Muscle layer of colon (tissue), 2 donors: ENCODE results near the gene HDAC9.

ENCODE experiments used
- H3K27ac ChIP-seq: one replicate; pipeline ENCODE4 v1.7.0; 2013; ENCODE audit warnings: low read depth, mild to moderate bottlenecking, low read length, moderate library complexity
- H3K27me3 ChIP-seq, 2 donors: one replicate each; pipeline ENCODE4 v1.7.0; 2013; ENCODE audit warnings: low read length in 2 of 2, mild to moderate bottlenecking in 2 of 2; ENCODE audit not compliant: insufficient read depth in 2 of 2, control insufficient read depth in 1 of 2
- H3K36me3 ChIP-seq: one replicate; pipeline ENCODE4 v1.7.0; 2013; ENCODE audit warnings: mild to moderate bottlenecking, low read length; ENCODE audit not compliant: insufficient read depth
- H3K4me1 ChIP-seq: one replicate; pipeline ENCODE4 v1.7.0; 2013; ENCODE audit warnings: mild to moderate bottlenecking, low read length; ENCODE audit not compliant: insufficient read depth
- H3K4me3 ChIP-seq, 2 donors: one replicate each; pipeline ENCODE4 v1.7.0; 2013; ENCODE audit warnings: low read length in 2 of 2, low read depth in 1 of 2, mild to moderate bottlenecking in 1 of 2, moderate library complexity in 1 of 2
- H3K9ac ChIP-seq: one replicate; pipeline ENCODE4 v1.7.0; 2013; ENCODE audit warnings: low read length
- H3K9me3 ChIP-seq: one replicate; pipeline ENCODE4 v1.7.0; 2013; ENCODE audit warnings: mild to moderate bottlenecking, low read length
- donor health status: abdominal sarcoma.
- donor health status: Adenocarcinoma of cecum.

Gene HDAC9

GRCh38 chr7:18866359-18867036, 370.9 kb downstream of the HDAC9 start:
- no peak overlapping the region for H3K9ac ChIP-seq
- H3K9me3 ChIP-seq, result no peaks in the 10 kb centered on the region
- no peak overlapping the region for H3K4me3 ChIP-seq
- H3K4me1 ChIP-seq, result no peaks in the 10 kb centered on the region
- H3K27ac ChIP-seq, result no peak overlapping the region
- no peaks in the 10 kb centered on the region for H3K27me3 ChIP-seq
- H3K36me3 ChIP-seq, result no peaks in the 10 kb centered on the region

- Histone ChIP-seq H3K9me3 (no peaks in the 10 kb centered on the region), H3K4me1 (no peaks in the 10 kb centered on the region), H3K4me3 (no peak overlapping the region), H3K9ac (no peak overlapping the region), H3K27me3 (no peaks in the 10 kb centered on the region), H3K27ac (no peak overlapping the region), H3K36me3 (no peaks in the 10 kb centered on the region)
These were observed 376.8 kb downstream of the HDAC9 start for GRCh38 chr7:18872344-18872743.

GRCh38 chr7:18873734-18874336, 378.3 kb downstream of the HDAC9 start:
- H3K27ac ChIP-seq, result no peak overlapping the region
- no peak overlapping the region for H3K4me3 ChIP-seq
- no peak overlapping the region for H3K9ac ChIP-seq
- no peaks in the 10 kb centered on the region for H3K36me3 ChIP-seq
- H3K9me3 ChIP-seq, result no peaks in the 10 kb centered on the region
- H3K4me1 ChIP-seq, result no peaks in the 10 kb centered on the region
- no peaks in the 10 kb centered on the region for H3K27me3 ChIP-seq

GRCh38 chr7:18874880-18875279, 379.3 kb downstream of the HDAC9 start:
- no peak overlapping the region for H3K4me3 ChIP-seq
- no peaks in the 10 kb centered on the region for H3K9me3 ChIP-seq
- no peaks in the 10 kb centered on the region for H3K4me1 ChIP-seq
- H3K9ac ChIP-seq, result no peak overlapping the region
- H3K27me3 ChIP-seq, result no peaks in the 10 kb centered on the region
- no peaks in the 10 kb centered on the region for H3K36me3 ChIP-seq
- no peak overlapping the region for H3K27ac ChIP-seq

- no peaks in the 10 kb centered on the region for H3K36me3 ChIP-seq
- no peaks in the 10 kb centered on the region for H3K4me1 ChIP-seq
- no peak overlapping the region for H3K9ac ChIP-seq
- no peak overlapping the region for H3K4me3 ChIP-seq
- H3K9me3 ChIP-seq, result no peaks in the 10 kb centered on the region
- no peak overlapping the region for H3K27ac ChIP-seq
- H3K27me3 ChIP-seq, result no peaks in the 10 kb centered on the region
These were observed 382.3 kb downstream of the HDAC9 start for GRCh38 chr7:18877874-18878273.

GRCh38 chr7:18886832-18887231, 391.3 kb downstream of the HDAC9 start:
- H3K9me3 ChIP-seq, result no peaks in the 10 kb centered on the region
- no peak overlapping the region for H3K27ac ChIP-seq
- H3K27me3 ChIP-seq, result no peaks in the 10 kb centered on the region
- H3K4me1 ChIP-seq, result peaks cover 5% of the 10 kb centered on the region
- H3K4me3 ChIP-seq, result no peak overlapping the region
- no peaks in the 10 kb centered on the region for H3K36me3 ChIP-seq
- no peak overlapping the region for H3K9ac ChIP-seq

GRCh38 chr7:18889436-18889835, 393.9 kb downstream of the HDAC9 start:
- no peak overlapping the region for H3K9ac ChIP-seq
- no peaks in the 10 kb centered on the region for H3K27me3 ChIP-seq
- H3K4me1 ChIP-seq, result peaks cover 5% of the 10 kb centered on the region
- no peak overlapping the region for H3K27ac ChIP-seq
- H3K9me3 ChIP-seq, result no peaks in the 10 kb centered on the region
- no peak overlapping the region for H3K4me3 ChIP-seq
- H3K36me3 ChIP-seq, result no peaks in the 10 kb centered on the region

GRCh38 chr7:18890134-18890533, 394.6 kb downstream of the HDAC9 start:
- no peak overlapping the region for H3K4me3 ChIP-seq
- no peaks in the 10 kb centered on the region for H3K36me3 ChIP-seq
- H3K9me3 ChIP-seq, result no peaks in the 10 kb centered on the region
- no peaks in the 10 kb centered on the region for H3K27me3 ChIP-seq
- peaks cover 5% of the 10 kb centered on the region for H3K4me1 ChIP-seq
- H3K9ac ChIP-seq, result no peak overlapping the region
- no peak overlapping the region for H3K27ac ChIP-seq

- H3K36me3 ChIP-seq, result no peaks in the 10 kb centered on the region
- no peak overlapping the region for H3K4me3 ChIP-seq
- no peak overlapping the region for H3K9ac ChIP-seq
- H3K9me3 ChIP-seq, result no peaks in the 10 kb centered on the region
- H3K4me1 ChIP-seq, result peaks cover 5% of the 10 kb centered on the region
- H3K27ac ChIP-seq, result no peak overlapping the region
- H3K27me3 ChIP-seq, result no peaks in the 10 kb centered on the region
These were observed 395.5 kb downstream of the HDAC9 start for GRCh38 chr7:18890885-18891621.

- Histone ChIP-seq H3K4me1 (peaks cover 5% of the 10 kb centered on the region), H3K9me3 (no peaks in the 10 kb centered on the region), H3K27me3 (no peaks in the 10 kb centered on the region), H3K27ac (no peak overlapping the region), H3K36me3 (no peaks in the 10 kb centered on the region), H3K9ac (no peak overlapping the region), H3K4me3 (no peak overlapping the region)
These were observed 397.6 kb downstream of the HDAC9 start for GRCh38 chr7:18893156-18893555.

GRCh38 chr7:18894155-18894554, 398.6 kb downstream of the HDAC9 start:
- Histone ChIP-seq H3K27me3 (no peaks in the 10 kb centered on the region), H3K4me3 (no peak overlapping the region), H3K4me1 (peaks cover 5% of the 10 kb centered on the region), H3K27ac (no peak overlapping the region), H3K36me3 (no peaks in the 10 kb centered on the region), H3K9ac (no peak overlapping the region), H3K9me3 (no peaks in the 10 kb centered on the region)
